Measurements from ENCODE around the gene SORCS2.

- TF ChIP-seq CEBPB (IDR thresholded peaks at IDR 0.05) (no peak), YY1 (IDR thresholded peaks at IDR 0.05; ENCODE audit: low read depth) (no peak), EP300 (IDR thresholded peaks at IDR 0.05; ENCODE audit: borderline replicate concordance) (no peak), MAX (IDR thresholded peaks at IDR 0.05) (no peak), RAD21 (IDR thresholded peaks at IDR 0.05; ENCODE audit: low read depth) (peak; percentile 17; the same call in 1 of the 2 replicates), TAF1 (IDR thresholded peaks at IDR 0.05; ENCODE audit: low read depth) (no peak), TCF12 (IDR thresholded peaks at IDR 0.05; ENCODE audit: low read depth) (no peak), TEAD4 (IDR thresholded peaks at IDR 0.05) (no peak)
- TF ChIP-seq, protein P1, sequence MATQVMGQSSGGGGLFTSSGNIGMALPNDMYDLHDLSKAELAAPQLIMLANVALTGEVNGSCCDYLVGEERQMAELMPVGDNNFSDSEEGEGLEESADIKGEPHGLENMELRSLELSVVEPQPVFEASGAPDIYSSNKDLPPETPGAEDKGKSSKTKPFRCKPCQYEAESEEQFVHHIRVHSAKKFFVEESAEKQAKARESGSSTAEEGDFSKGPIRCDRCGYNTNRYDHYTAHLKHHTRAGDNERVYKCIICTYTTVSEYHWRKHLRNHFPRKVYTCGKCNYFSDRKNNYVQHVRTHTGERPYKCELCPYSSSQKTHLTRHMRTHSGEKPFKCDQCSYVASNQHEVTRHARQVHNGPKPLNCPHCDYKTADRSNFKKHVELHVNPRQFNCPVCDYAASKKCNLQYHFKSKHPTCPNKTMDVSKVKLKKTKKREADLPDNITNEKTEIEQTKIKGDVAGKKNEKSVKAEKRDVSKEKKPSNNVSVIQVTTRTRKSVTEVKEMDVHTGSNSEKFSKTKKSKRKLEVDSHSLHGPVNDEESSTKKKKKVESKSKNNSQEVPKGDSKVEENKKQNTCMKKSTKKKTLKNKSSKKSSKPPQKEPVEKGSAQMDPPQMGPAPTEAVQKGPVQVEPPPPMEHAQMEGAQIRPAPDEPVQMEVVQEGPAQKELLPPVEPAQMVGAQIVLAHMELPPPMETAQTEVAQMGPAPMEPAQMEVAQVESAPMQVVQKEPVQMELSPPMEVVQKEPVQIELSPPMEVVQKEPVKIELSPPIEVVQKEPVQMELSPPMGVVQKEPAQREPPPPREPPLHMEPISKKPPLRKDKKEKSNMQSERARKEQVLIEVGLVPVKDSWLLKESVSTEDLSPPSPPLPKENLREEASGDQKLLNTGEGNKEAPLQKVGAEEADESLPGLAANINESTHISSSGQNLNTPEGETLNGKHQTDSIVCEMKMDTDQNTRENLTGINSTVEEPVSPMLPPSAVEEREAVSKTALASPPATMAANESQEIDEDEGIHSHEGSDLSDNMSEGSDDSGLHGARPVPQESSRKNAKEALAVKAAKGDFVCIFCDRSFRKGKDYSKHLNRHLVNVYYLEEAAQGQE (IDR thresholded peaks at IDR 0.05; ENCODE audit: low read depth) = no peak
These were observed 511.4 kb downstream of the SORCS2 start for GRCh38 chr4:7703688-7704087.

Measured in Ishikawa (cell line).